Activated CD8-positive, alpha-beta memory T cell treated with anti-CD3 and anti-CD28 coated beads, Interleukin-2, amount 50 U/mL, for 1 hour (primary cell): Measurements from ENCODE around the gene G6PC3.

Experiments
- DNase-seq: peaks from one replicate; pipeline ENCODE4 v3.0.0-alpha.2; 2020; ENCODE audit errors: extremely low read depth

The G6PC3 gene

DNA sequence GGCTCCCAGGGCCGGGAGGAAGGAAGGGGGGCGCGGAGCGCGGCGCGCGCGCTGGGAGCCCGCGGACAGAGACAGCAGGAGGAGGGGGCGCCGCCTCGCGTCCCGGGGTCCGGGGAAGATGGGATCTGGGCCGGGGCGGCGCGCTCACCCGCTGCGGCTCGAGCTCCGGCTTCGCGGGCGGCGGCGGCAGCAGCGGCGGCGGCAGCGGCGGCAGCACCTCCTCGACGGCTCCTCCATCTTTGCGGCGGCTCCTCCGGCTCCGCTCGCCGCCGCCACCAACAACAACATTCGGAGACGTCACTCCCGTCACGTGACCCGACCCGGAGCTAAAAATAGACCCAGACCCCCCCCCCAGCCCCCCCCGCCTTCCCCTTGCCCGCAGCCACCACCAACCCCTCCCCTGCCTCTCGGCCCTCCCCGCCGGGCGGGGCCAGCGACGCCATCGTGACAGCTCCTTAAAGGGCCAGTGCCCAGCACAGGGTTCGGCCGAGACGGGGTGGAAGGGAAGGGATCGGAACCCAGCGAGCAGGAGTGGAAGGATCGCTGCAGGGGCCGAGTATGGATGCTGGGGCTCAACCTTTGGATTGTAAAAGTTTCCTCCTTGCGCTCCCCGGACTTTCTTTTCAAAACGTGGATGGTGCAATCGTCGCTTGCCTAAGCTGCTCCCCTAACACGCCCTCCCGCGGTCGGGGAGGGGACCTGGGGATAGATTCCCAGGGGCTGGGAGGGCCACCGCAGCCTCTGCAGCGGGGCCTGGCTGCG is 53.0 kb downstream of the G6PC3 start, which contains the start of gene HDAC5:
TSS of gene HDAC5 (minus strand) at position 286 of the 762 bp plus-strand sequence. CDS start 6,126 bp downstream, outside the sequence.
- DNase-seq = peak; percentile 90

DNA sequence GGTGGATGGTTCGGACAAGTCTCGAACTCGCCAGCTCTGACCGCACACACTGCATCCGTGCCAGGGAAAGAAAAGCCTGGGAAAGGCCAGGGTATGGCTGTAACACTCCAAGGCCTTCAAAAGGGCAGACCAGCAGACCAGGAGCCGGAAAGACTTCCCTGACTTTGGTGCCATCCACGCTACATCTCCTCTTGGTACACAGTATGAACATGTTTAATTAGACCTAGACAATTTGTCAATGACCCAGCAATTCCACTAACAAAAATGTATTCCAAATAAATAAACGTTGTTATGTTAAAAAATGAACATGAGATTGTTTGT is 53.5 kb downstream of the G6PC3 start:
- no peak for DNase-seq
